GM19324 (cell line): ENCODE measurements around the gene SERPING1.
A peak's percentile ranks its signal among the peaks of the same experiment; 100 is the strongest.

ENCODE experiments used
- ATAC-seq: cut with Tn5 transposase; IDR thresholded peaks from one replicate; pipeline ENCODE4 v1.9.1; 2021; ENCODE audit warnings: mild to moderate bottlenecking, moderate library complexity; ENCODE audit not compliant: unreplicated experiment, low FRiP score

The SERPING1 gene

DNA sequence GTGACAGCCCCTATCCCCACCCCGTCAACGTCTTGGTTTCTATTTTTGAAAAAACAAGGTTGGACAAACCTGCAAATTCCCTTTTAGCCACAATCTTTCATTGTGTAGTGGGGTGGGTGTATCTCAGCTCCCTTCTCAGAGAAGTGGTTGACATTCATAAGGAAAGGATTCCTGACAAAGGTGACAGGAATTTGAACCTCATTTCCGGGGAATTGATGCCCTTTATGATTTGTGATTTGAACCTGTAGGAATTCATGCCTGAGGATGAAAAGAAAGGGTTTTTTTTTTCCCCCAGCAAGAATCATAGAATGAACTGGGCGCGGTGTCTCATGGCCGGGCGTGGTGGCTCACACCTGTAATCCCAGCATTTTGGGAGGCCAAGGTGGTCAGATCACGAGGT lies 37.8 kb downstream of the SERPING1 start:
- ATAC-seq: no peak

DNA sequence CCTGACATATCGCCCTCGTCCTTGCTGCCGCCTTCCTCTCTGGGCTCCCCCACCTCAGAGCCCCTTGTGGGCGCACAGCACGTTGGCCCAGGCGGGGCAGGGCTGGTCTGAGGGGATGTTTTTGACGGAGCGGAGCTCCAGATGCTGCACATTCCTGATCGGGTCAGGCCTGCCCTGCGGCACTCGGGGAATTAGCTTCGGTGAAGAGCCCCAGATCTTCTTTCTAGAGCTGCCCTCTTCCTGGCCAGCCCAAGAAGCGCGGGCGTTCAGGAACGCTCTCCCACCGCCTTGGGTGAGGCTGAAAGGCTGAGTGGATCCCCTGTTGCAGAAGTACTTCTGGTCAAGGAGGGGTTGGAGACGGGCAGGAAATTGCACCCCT lies 40.1 kb downstream of the SERPING1 start:
- no peak for ATAC-seq

DNA sequence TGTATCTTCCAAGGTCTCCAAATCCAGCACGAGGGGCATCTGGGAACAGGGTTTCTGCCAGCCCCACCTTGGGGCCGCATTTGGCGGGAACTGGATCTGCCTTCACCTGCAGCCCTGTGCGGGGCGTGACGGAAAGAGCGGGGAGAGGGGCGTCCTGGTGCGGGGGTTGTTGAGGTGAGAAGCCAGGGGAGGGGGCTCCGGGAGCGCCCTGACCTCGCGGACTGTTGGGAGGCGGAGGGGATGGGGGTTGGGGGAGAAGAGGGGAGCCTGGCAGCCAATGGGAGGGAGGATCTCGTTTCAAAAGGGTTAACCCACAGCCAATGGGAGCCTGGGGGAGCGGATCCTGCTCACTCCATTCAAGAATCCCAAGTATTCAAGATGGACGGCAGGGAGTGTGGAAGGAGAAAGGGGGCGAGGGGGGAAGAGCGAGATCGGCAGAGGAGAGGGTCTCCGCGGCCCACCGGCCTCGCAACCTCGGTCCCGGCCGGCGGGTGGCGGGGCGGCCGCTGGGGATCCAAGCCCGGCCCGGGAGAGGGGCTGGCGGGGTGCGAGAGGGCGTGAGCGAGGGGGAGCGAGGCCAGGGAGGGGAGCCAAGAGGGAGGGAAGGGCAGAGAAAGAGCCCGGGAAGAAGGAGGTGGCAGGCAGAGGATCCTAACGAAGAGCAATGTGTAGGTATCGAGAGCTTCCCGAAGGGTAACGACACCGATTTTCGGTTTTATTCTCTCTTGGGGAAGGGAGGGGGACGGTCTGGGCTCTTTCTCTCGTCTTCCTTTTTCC lies 40.7 kb downstream of the SERPING1 start:
- no peak for ATAC-seq

DNA sequence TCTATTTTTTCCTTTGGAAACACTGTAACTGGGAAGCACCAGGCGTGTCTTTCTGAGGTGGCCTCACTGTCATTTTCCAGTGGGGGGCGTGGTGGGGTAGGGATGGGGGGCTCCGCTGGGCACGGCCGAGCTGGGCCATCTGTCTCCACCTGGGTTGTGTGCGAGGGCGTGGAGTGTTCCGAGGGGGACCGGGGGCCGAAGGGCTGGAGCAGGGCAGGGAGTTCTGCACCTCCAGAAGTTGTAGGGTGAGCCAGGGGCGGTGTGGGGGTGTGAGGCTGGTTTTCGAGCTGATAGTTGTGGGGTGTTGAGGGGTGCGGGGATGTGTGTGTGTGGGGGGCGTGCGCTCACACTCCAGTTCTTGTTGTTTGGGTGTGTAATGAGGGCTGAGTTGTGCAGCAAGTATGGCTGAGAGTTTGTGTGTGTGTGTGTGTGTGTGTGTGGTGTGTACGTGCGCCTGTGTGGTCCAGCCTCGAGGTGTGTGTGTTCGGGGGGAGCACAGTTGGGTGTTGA lies 41.4 kb downstream of the SERPING1 start:
- ATAC-seq: no peak

DNA sequence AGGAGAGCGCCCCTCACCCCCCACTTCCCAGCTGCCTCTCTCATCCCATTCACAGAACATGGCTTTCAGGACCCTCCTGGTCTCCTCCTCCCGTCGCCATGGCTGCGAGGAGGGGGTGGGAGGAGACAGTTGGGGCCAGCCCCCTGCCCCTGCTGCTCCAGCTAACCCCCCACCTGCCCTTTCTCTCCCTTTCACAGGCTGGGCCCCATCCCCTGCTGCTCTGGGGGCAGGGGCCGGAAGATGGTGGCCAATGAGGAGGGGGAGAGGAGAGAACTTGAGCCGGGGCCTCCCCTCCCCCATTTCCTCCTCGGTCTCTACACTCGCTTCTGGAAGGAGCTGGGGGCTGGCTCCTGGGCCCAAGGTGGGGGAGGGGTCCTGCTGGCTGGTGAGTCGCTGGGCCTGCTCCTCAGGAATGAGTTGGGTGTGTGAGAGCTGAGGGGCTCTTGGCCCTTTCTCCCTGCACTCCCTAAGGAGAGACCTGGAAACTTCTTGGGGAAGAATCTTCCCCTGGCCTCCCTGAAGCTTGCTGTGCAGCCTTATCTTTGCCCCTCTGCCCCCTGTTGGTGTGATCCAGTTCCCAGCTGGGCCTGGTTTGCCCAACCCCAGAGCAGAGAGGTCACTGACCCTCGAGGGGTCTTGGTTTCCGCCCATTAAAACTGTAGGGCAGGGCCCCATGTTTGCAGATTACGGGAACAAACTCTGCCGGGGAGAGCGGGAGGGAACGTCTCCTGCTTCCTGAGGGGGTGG lies 42.0 kb downstream of the SERPING1 start:
- no peak for ATAC-seq

DNA sequence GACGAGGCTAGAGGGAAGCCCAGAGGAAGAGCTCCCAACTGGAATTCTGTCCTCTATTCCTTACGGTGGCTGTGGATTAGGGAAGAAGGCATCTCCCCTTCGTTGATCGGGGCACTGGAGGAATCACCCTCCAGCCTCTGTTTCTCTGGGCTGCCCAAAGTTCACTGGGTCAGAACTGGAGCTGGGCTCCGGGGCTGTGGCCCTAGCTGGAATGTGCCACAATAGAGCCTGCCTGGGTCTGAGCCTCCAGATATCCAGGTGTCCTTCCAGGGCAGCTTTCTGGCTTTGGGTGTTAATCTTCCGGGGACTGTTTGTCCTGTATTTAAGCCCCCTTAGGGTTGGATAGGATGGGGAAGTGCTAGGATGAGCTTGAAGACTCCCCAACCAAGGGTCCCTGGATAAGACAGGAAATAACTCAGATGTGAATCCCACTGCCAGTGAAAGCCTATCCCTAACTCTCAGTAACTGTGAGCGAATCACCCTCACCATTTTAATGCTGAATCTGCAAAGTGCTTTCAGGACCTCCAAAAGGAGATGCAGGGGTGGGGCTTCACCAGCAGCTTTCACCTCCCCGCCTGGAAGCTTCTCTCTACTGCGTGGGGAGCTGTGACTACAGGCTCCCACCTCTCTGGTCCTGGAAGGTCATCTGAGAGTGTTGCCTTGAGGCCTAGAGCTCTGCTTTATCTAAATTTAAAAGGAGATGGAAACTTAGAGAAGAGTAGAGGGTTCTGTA lies 42.7 kb downstream of the SERPING1 start:
- no peak for ATAC-seq

DNA sequence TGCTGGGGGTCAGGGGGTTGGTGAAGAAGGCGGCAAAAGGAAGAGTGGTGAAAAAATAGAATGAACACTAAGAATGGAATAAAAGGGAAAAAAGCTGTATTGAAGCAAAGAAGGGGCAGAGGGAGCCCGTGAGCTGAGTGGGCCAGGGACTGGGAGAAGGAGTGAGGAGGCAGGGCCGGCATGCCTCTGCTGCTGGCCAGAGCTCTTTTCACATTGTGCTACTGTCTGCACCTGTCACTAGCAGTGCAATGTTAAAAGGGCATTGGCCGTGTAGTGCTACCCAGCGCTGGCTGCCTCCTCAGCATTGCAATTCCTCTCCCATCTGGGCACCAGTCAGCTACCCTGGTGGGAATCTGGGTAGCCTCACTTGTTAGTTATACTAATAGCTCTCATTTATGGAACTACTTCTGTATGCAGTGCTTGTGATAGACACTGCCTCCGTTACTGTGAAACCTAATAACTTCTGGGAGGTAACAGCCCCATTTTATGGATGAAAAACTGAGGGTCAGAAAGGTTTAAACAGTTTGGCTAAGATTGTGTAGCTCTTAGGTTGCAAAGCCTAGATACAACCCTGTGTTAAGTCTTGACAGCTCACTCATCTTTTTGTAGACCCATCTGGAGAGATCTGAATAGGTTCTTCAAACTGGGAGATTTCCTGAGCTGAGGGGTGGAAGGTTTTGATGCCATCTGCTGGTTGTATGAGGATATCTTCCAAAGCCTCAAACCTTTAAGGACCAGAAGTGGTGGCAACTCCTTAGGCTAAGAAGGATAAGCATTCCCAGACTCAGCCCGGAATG lies 43.7 kb downstream of the SERPING1 start:
- ATAC-seq: no peak

DNA sequence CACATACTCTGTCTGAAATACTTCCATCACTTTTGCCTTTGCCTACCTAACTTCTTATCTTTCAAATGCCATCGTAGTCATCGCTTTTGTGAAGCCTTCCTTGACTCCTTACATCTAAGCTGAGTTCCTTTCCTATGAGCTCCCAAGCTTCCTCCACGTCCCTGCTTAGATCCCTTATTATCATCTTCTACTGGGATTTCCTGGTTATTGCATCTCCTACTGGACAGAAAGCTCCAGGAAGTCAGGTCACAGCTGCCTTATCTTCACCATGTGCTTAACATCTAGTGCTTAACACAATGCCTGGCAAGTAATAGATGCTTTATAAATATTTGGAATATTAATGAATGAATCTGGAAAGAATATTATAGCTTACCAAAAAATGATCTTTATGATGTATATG lies 46.3 kb downstream of the SERPING1 start:
- no peak for ATAC-seq

DNA sequence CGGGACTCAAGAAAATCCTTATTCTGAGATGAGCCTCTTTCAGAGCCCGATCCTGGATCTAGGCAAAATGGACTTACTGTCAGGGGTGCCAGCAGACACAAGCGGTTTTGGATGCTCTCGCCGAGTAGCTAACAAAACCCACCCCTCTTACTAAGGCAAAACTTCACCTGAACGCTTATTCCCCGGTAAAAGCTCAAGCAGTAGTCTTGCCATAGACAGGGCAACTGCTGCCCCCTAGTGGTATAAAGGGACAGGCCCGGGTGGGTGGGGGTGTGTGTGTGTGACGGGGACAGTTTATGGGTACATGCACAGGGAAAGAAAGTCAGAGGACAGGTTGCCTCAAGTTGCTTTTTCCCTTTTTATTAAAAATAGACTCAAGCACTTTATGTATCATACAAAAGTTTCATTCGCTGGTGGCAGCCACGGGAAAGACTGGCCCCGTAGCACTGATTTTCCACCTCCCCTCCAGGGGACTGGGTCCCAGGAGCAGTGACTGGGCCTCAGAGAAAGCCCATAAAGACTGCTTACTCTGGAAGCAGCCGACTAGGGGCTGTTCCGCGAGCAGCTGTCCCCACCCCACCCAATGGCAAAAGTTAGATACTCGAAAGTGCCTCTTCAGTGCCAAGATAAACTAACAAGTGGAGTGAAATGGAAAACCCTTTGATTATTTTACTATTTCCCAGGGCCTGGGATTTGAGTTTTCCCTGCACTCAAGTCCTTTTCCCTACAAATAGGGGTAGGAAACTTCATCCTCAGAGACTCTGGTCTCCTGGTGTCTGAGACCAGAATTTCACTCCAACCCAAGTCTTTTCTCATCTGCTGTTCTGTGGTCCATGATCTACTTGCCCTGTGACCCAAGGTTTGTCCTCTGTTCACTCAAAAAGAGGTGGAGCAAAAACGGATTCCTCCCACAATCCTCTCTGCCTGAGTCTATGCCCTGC lies 47.5 kb downstream of the SERPING1 start:
- peak; percentile 48 for ATAC-seq

DNA sequence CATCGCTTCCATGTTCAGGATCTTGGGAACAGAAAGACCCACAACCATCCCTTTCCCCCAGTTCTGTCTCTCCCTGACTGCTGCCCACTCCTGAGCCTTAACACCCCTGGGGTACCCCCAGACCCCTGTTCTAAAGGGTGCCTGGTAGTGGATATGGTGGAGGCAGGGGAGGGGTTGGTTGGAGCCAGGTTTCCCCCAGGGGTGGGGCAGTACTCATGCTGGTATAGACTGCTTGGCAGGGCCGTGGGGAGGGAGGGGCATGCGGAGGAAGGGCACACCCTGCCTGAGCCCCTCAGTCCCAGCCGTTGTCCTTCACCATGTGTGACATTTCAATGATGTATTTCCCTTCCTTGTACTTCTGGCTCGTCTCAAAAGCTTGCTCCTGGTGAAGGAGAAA lies 48.2 kb downstream of the SERPING1 start:
- no peak for ATAC-seq

DNA sequence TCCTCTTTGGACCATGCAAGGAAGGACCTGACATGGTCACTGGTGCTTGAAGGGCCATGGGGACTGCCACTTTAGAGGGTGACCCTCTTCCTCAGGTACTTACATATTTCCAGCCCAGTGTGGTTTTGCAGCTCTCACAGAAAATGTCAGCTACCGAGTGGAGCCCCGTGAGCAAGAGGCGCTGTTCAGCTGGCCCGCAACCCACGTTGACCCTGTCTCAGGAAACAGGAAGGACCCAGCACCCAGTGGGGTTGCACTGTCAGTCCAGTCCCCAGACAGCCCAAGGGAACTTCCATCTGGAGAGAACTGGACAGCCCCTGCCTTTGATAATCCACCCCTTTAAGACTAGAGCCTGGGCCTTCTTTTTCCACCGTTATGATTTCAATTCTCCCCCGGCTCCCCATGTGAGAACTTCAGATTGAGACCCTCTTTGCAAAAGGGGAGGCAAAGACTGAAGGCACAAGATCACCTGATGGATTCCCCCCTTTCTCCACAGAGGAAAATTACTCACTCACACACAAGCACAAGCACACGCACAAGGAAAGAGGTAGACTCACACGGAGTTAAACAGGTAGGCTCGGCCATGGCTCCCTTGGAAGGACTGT lies 48.8 kb downstream of the SERPING1 start:
- ATAC-seq: no peak

DNA sequence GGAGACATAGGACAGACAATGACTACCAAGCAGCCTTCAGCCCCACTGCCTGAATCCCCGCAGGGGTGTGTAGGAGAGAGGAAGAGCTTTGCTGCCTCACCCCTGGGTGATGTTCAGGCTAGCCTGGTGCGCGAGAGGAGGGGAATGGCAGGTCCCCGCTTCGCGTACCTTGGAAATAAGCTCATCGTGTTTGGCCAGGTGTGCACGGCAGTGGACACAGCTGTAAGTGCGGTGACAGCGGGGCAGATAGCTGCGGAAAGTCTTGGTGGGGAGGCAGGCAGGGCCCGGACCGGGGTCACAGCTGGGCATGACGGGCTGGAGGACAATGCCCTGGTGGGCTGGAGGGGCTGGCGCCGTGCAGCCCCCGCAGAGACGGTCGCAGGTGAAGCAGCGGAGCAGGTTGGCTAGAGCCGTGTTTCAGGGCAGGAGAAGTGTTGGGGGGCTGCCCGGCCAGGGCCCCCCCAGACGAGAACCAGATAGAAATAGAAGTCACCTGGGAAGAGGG lies 49.4 kb downstream of the SERPING1 start:
- no peak for ATAC-seq

DNA sequence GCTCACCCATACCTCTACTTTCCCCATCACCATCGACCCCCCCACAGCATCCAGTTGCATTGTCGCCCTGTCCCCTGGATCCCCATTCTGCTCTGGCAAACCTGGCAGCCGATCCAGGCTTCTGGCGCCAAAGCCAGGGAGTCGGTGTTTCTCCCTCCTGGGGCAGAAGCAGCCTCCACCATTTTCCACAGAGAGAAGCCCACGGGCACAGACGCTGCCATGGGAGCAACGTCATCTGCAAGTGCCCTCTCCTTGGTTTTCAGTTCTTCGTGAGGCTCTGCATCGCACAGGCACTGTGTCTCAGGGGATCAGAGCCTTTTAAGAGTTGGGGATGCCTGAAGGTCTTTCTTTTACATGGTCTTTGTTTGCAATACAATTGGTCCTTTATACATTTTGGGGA lies 49.9 kb downstream of the SERPING1 start:
- ATAC-seq: no peak

DNA sequence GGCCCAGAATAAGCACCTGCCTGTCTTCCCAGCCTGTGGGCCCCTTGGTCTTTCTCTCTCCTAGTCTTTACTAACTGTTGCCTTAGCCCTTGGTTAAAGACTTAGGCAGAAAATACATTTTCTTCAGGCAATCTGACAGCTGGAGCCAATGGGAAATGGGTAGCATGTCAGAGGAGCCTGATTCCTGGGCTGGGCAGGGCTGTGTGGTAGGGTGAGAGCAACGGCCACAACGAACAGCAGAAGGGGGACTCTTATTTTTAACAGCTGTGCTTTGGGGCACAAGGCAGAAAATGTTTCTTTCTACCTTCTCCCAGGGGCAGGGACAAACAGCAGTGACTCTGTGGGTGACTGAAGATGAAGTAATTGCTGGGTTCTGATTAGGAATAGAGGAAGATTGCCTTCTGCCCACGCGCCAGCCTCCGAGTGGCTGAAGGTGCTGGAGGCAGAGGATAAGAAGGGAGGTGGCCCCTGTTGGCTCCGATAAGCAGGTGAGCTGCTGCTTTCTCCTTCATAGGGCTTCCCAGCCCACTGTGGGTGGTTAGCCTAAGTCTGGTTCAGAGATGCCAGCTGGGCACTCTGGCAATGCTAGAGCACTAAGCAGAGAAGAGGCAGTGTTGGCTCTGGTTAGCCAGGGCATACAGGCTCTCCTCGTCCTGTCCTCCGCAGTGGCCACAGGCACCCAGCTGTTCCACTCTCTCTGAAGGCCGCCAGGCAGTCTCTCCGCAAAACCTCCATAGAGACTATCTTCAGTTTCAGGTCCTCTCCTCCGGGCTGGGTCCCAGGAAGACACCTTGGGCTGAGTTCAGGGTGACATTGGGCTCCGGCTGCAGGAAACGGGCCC lies 50.7 kb downstream of the SERPING1 start:
- ATAC-seq: no peak

DNA sequence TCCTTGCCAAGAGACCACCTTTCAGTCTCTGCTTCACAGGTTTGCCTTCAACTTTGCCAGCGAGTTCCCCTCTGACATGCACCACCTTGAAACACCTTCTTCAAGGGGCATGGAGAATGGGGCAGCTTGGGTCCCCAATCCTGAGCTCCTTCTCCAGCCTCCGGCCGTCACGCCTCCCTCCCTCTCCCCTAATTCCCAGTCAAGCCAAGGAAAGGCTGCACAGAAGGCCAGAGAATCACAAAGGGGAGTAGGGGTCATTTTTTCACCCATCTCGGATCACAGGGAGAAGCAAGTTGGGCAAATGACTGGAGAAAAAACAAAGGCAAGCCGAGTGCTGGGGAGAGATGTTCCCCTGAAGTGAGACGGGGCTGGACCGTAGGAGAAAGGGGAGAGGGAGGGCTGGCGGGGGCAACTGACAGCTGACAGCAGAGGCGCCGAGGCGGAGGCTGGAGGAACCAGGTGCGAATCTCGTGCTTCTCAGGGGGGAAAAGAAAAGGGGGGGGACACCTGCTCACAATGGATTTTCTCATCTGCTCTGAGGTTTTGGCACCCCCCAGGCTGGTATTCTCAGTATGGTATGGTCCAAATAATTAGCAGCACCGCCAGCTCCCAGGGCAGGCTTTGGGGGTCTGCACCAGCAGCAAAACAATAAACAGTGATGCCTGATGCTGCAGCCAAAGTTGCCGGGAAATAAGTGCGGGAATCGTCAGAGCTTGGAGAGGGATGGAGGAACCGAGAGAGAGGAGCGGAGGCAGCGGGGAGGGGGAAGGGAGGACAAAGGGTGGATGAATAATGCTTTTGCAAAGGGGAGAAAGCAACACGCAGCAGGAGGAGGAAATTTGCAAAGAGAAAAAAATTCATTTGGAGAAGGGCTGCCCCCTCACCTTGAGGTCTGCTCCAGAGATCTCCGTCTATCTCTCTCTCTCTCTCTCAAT lies 51.6 kb downstream of the SERPING1 start:
- ATAC-seq: no peak

DNA sequence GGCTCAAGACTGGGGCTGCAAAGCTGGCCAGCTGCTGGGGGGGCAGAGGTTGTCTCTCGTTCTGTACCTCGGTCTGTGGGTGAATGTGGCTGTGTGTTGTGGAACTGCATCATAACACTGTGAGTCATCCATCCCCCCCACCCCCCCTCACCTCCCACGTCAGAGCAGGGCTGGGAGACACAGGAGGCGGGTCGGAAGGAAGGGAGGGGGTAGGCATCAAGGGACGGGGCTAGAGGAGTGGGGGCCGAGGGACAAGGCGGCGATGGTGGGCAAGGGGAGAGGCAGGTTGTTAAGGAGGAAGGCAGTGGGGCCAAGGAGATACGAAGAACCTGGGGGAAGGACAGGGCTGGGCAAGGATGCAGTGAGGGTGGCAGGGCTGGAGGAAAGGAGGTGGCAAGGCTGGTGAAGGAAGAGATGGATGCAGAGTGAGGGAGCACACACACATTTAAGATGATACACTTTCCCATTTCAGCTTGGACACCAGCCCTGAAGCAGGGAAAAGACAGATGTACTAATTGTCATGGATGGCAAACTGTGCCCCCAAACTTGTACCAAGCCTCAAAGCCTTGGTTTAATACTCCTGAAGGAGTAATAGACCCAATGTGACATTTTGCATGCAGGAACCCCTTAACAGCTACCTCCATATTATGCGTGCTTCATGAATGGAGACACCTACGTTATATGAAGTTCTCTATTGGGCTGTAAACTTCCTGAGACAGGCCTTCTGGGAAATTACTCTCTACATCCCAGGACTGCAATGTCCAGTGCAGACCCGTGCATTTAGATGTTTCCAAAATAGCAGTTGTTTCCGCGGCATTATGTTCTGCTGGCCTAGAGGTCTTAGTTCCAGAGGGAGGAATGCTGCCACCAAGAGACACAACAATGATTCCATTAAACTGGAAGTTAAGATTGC lies 52.6 kb downstream of the SERPING1 start, which contains the start of gene YPEL4:
YPEL4 (minus strand) TSS at position 87 of the 913 bp plus-strand sequence. CDS start 2,805 bp downstream, outside the sequence.
- ATAC-seq: no peak
